Measurements from ENCODE around the gene CRYBB3. TPM values are rescaled to one million over a fixed set of nuclear protein-coding genes. Genes with fewer than 3 reads are reported as not detected.

CRYBB3 gene
- total RNA-seq: not detected
- long read RNA-seq: 0 reads

DNA sequence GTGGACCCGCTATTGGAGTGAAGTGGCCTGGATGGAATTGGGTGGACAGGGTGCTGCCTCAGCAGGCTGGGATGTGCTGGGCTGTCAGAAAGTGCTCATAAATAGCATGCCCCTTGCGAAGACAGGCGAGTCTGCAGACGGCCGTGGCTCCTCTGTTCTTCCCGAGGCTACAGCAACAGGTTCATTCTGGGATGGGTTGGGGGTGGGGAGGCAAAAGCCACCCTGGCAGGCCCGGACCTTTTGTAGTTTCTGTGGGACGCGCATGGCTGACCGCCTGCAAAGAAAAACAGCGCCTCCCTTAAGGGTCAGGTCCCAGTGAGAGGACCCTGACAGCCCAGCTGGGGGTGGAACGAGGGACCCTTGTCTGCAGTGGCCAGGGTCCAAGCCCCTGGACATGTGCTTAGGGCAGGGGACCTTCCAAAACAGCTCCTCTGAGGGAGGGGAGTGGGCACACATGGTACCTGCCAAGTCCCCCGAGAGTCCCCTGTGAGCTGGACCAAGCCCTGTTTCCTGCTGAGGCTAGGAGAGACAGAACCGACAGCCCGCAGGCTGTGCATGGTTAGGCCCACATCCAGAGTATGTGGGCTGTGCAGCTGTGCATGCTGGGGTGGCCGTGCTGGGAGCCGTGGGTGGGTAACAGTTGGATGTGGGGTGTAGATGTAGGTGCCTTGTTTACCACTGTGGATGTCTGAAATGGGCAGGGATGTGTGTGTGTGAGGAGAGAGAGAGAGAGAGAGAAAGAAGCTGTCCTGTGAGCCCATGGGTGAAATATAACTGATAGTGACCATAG, at the start of gene CRYBB3:
Gene CRYBB3, plus strand, starts transcription at position 128 of the 790 bp plus-strand sequence. CDS start 1,539 bp downstream, outside the sequence.
- no peak for DNase-seq (ENCODE audit: low spot score)
- intact Hi-C loops (cut with DNase I): loop anchor here (5.0 kb wide), 1 partner anchor 137 kb away; no protein-coding TSS in a partner anchor

GRCh38 chr22:25153961-25154666, 45.5 kb upstream of the CRYBB3 start:
- DNase-seq (ENCODE audit: low spot score): no peak
- intact Hi-C loops (cut with DNase I): no loop called here

GRCh38 chr22:25154667-25154999, 45.0 kb upstream of the CRYBB3 start:
- intact Hi-C loops (cut with DNase I): no loop called here

GRCh38 chr22:25156736-25157135, 42.9 kb upstream of the CRYBB3 start:
- intact Hi-C loops (cut with DNase I): no loop called here
- DNase-seq (ENCODE audit: low spot score): no peak

More at GRCh38 chr22:25154667-25154999, 45.0 kb upstream of the CRYBB3 start:
- DNase-seq (ENCODE audit: low spot score): no peak

DNA sequence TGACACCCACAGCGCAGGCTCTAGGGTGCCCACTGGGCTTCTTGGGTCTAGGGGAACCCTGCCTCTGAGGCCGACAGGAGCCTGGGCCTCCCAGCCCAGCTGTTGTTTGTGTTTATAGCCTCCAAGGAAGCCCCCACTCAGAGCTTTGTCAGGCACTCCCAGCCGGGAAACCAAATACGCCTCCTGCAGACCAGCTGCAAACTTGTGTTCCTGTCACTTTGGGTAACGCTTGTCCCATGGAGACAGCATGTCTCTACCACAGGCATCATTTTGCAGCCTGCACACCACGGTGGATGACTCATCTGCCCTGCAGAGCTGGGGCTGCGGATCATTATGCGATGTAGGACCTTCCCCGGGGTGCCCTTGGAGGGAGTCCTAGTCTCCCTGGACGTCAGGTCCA, 40.6 kb upstream of the CRYBB3 start:
- DNase-seq (ENCODE audit: low spot score): no peak
- intact Hi-C loops (cut with DNase I): no loop called here

GRCh38 chr22:25160120-25160996, 39.3 kb upstream of the CRYBB3 start:
- DNase-seq (ENCODE audit: low spot score): no peak
- intact Hi-C loops (cut with DNase I): no loop called here

- no peak for DNase-seq (ENCODE audit: low spot score)
These were observed 38.4 kb upstream of the CRYBB3 start for GRCh38 chr22:25161017-25161915.

DNA sequence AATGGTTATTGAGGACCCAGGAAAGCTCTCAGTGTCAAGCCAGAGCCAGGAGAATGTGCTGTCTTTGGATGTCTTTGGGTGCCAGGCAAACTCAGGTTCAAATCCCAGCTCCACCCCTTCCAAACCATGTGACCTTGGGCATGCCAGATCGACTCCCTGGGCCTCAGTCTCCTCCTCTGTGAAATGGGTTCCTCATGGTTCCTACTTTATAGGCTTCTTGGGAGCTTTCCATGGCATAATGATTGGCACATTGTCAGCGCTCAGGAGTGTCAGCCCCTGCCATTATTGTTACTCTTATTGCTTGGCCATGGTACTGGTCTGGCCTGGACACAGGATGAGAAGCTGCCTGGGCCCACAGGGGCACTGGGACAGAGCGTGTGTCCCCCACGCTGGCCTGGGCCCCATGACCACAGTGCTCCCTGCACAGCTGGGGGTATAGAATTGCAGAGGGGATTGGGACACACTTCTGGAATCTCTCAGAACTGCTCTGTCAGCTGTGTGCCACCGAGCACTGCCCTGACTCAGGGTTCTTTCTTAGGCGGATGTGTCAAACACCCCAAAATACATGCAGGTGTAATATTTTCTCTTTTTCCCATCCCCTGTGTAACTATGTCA, 37.6 kb upstream of the CRYBB3 start:
- intact Hi-C loops (cut with DNase I): no loop called here
- DNase-seq (ENCODE audit: low spot score): no peak

More at GRCh38 chr22:25161017-25161915, 38.4 kb upstream of the CRYBB3 start:
- intact Hi-C loops (cut with DNase I): no loop called here

GRCh38 chr22:25162561-25162960, 37.1 kb upstream of the CRYBB3 start:
- DNase-seq (ENCODE audit: low spot score): no peak
- intact Hi-C loops (cut with DNase I): no loop called here

- intact Hi-C loops (cut with DNase I): no loop called here
These were observed 33.9 kb upstream of the CRYBB3 start for GRCh38 chr22:25165785-25166184.

DNA sequence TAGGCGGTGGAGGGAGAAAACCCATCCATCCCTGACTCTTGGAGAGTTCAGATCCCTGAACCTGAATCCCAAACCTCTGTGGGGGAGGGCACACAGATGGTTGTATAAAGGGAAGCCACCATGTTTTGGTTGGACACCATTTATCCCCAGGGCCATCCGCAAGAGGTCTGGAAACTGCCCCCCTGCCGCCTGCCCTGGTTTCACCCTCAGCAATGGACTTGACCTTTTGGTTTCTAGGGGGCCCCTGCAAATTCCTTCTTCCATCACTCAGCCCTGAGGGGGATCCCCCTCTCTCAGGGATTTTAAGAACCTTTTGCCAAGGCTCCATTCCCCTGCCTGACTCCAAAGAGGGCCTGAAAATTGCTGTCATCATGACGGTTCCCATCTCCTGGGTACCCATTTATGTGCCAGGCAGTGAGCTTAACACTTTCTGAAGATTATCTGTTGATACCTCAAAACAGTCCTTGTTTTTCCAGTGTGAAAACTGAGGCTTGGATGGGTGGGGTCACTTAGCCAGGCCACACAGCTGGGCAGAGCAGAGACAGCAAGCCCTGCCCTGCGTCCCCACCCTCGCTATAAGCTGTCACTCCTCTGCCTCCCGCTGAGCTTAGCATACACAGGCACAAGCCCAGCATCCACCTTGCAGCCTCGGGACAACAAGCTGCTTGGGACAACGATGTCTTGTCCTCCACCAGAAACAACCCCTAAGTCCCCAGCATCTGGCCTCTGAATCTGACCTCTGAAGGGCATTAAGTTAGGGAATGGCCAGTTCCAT, 33.2 kb upstream of the CRYBB3 start:
- no peak for DNase-seq (ENCODE audit: low spot score)

More at GRCh38 chr22:25165785-25166184, 33.9 kb upstream of the CRYBB3 start:
- DNase-seq (ENCODE audit: low spot score): no peak

DNA sequence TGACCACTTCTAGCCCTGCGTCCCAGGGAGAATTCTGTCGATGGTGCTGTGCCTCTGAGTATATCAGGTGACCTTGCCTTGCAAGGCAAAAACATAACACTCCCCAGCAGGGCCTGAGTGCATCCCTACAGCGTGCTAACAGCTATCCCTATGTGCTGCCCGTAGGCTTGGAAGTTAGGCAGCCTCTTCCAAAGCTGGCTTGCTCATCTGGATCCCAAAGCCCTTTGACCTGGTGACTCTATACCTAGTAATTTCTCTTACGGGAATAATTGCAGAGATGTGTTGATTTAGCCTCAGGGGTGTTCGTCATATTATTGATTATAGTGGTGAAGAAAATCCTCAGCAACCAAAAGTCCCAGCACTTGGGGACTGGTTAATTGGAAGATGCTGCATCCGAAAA, 32.6 kb upstream of the CRYBB3 start:
- intact Hi-C loops (cut with DNase I): no loop called here
- DNase-seq (ENCODE audit: low spot score): no peak

More for the DNA sequence above, 33.2 kb upstream of the CRYBB3 start:
- intact Hi-C loops (cut with DNase I): no loop called here

DNA sequence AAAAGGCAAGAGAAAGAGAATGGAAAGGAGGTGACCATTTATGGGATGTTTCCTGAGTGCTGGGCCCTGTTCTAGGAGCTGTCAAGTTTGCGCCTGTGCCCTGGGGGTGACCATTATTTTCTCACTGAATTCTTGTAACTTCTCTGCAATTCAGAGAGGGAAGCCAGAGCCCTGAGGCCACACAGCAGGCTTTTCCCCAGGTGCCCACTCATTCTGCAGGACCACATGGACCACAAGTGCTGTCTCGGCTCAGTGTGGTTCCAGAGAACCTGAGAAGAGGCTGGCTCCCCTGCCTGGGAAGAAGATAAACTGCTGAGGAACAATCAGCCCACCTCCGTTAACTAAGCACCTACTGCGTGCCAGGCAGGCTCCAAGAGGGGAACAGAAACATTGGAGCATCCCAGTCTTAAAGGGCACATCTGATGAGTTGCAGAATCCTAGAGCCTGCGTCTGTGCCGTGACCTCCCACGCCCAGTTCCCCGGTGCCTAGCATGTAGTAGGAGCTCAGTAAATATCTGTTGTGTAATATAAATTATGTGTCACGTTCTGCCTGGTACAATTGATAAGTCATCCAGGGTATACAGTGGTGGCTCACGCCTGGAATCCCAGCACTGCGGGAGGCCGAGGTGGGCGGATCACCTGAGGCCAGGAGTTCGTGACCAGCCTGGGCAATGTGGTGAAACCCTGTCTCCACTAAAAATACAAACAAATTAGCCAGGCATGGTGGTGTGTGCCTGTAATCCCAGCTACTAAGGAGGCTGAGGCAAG, 31.6 kb upstream of the CRYBB3 start:
- intact Hi-C loops (cut with DNase I): no loop called here
- no peak for DNase-seq (ENCODE audit: low spot score)

DNA sequence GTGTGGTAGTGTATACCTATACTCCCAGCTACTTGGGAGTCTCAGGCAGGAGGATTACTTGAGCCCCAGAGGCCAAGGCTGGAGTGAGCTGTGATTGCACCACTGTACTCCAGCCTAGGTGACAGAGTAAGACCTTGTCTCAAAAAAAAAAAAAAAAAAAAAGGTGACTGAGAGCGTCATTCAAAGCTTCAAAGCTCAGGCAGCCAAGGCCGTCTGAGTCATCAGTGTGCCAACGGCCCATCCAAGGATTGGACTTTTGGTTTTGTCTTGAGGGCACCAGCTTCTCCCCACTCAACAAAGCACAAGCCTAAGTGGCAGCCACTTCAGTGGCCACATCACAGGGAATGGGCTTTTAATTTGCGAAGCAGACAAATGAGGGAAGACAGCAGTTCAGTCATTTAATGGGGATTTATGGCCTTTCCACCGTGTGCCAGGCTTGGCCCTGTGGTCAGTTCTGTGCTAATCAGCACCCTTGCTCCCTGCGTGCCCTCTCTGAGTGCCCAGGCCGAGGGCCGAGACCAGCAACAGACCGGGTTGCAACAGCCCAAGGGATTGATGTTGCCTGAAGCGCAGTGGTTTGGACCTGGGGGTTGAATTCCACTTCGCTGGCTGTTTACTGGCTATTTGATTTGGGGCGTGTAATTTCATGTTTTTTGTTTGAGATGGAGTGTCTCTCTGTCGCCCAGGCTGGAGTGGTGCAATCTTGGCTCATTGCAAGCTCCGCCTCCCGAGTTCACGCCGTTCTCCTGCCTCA, 30.2 kb upstream of the CRYBB3 start:
- DNase-seq (ENCODE audit: low spot score): no peak
- intact Hi-C loops (cut with DNase I): loop anchor here (5.0 to 10.0 kb wide), 2 partner anchors 57 to 85 kb away; no protein-coding TSS in a partner anchor

DNA sequence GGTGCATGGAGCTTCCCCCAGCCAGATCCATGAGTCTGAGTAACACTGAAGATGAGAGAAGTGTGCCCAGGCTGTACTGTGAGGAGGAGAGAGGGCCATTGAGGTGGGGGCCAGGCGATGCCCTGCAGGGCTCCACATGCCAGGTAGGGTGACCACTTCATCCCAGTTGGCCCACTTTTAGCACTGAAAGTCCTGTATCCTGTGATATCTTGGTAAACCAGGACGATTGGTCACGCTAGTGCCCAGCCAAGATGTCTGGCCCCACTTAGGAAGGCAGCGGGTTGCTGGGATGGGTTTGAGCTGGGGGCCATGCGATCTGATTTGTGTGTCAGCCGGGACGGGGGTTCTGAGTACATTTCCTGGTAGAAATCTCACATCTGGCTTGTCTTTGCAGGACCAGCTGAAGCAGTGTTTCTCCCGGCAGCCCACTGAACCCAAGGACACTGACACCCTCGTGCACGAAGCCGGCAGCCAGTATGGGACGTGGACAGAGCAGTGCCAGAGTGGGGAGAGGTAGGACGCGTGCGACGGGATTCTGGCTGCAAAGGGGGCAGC, 29.2 kb upstream of the CRYBB3 start:
- DNase-seq (ENCODE audit: low spot score): no peak
- intact Hi-C loops (cut with DNase I): loop anchor here (5.0 to 10.0 kb wide), 2 partner anchors 58 to 86 kb away; no protein-coding TSS in a partner anchor

DNA sequence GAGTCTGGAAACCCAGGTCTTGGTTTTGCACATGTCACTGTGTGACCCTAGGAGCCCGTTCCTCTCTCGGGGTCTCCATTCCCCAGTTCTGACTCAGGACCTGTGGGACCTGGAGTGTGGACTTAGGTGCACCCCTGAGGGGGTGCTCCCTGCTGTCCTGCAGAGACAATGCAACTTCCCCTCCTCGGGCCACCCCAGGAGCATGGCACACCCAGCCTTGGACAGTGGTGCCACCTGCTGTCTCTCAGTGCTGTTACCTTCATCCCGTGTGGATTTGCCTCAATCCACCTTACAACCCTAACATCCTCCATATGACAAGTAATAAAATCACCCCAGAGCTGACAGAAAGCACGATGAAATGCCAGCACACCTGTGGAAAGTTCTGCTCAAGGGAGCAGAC, 27.5 kb upstream of the CRYBB3 start:
- DNase-seq (ENCODE audit: low spot score): no peak
- intact Hi-C loops (cut with DNase I): loop anchor here (5.0 to 10.0 kb wide), 2 partner anchors 60 to 87 kb away; no protein-coding TSS in a partner anchor
